ENCODE measurements around the gene HLA-DPA1.
"Not testable (repeated sequence)": the region's sequence is repeated elsewhere in the genome, so short reads cannot be mapped to it uniquely, and the experiment has no call there.

The HLA-DPA1 gene

DNA sequence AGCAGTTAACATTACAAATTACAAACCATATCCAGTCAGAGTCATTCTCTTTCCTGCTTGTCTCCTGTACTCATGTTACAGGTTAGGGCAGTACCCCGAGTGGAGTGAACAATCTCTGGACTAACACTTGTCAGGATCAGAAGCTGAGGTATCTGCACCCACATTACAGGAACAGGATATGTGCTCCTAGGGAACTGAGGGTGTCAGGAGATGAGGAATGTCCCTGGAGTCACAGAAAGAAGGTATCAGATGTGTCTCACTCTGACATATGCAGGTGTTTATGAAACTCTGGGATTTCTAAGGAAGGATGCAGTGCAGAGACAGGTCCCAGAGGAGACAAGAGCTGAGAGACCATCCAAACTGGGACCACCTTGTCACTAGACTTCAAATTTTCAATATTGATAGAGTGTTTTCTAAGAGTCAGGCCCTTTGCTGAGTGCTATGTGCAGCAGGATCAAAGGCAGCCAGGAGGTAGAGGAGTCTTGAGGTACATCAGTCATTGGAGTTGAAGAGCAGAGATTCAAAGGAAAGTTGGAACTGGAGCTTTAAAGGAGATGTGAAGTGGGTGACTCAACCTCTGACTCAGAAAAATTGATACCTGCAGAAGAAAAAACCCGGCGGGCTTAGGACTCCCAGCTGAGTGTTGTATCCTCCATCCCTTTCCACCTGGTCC lies 14.9 kb upstream of the HLA-DPA1 start:
- no peak for DNase-seq

DNA sequence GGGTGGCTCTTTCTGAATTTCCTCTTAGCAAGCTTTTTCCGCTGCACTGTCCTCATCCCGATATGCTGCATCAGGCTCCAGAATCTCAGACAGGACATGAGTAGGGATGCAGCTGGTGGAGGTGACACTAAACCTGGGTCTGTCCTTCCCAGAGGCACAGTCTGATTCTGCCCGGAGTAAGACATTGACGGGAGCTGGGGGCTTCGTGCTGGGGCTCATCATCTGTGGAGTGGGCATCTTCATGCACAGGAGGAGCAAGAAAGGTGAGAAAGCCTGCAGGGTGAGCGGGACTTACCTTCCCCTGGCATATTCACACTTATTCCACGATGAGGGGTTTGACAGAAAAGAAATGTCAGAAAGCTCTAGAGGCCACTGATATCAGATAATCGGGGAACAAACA lies 12.2 kb upstream of the HLA-DPA1 start:
- DNase-seq = no peak

- DNase-seq = no peak
These were observed 9.3 kb upstream of the HLA-DPA1 start for GRCh38 chr6:33082702-33083101.

GRCh38 chr6:33081098-33081824 lies 7.8 kb upstream of the HLA-DPA1 start:
- DNase-seq = no peak

DNA sequence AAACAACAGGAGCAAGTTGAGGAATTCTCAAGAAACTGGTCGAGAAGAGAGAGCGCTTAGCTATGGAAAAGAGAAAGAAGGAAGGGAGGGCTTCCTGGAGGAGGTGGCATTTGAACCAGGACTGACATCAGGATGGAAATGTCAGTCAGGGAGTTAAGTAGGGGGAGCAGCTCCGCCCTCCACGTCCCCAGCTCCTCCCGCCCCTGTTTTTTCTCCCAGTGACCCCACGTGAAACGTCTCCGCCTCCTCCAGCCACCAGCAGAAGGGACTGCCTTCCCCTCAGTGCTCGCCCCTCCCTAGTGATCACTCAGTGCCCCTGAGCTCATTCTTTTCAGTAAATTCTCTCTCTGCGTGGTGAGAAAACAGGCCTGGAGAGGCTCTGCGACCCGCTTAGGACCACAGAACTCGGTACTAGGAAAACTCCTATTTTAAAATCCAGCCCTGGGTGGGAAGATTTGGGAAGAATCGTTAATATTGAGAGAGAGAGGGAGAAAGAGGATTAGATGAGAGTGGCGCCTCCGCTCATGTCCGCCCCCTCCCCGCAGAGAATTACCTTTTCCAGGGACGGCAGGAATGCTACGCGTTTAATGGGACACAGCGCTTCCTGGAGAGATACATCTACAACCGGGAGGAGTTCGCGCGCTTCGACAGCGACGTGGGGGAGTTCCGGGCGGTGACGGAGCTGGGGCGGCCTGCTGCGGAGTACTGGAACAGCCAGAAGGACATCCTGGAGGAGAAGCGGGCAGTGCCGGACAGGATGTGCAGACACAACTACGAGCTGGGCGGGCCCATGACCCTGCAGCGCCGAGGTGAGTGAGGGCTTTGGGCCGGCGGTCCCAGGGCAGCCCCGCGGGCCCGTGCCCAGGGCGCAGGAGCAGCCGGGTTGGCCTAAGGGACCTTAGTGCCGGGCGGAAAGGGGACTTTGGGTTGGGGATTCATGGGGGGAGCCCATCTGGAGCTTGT lies 7.0 kb upstream of the HLA-DPA1 start:
- DNase-seq = no peak

DNA sequence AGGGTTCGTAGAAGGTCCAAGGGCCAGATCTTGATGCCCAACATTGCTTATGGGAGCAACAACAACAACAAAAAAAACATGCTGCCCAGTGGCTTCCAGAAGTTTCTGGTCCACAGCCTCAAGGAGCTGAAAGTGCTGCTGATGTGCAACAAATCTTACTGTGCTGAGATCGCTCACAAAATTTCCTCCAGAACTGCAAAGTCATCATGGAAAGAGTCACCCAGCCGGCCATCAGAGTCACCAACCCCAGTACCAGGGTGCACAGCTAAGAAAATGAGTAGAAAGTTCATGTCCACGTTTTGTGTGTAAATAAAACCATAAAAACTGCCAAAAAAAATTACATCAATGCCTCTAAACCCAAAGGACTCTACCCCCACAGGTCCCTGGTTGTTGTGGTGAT lies 6.1 kb upstream of the HLA-DPA1 start:
- no peak for DNase-seq

DNA sequence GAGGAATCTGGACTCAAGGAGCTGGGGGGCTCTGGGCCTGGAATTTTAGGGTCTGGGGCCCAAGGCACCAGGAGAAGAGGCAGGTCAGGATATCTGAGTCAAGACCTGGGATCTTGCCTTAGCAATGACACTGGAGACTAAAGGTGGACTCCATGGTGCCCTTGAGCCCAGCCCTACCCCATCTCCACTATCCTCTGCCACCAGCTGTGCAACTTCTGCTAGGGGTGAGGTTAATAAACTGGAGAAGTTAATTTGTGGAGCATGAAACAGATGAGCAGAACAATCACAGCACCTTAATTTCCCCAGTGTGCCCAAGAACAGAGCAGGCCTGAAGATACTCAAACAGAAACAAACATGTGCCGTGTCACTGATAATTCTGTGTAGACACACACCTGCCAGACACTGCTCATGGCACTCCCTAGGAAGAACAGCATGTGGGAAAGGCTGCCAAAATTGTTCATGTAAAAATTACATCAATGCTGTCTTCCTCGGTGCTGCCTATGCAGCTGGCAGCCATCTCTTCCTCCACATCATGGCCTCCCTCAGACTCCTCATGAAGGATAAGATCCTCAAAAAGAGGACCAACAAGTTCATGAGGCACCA lies 5.6 kb upstream of the HLA-DPA1 start:
- no peak for DNase-seq

GRCh38 chr6:33078442-33078841 lies 5.0 kb upstream of the HLA-DPA1 start:
- no peak for DNase-seq

- DNase-seq = no peak
These were observed 4.5 kb upstream of the HLA-DPA1 start for GRCh38 chr6:33077908-33078307.

GRCh38 chr6:33076406-33076934 lies 3.0 kb upstream of the HLA-DPA1 start:
- DNase-seq = no peak

DNA sequence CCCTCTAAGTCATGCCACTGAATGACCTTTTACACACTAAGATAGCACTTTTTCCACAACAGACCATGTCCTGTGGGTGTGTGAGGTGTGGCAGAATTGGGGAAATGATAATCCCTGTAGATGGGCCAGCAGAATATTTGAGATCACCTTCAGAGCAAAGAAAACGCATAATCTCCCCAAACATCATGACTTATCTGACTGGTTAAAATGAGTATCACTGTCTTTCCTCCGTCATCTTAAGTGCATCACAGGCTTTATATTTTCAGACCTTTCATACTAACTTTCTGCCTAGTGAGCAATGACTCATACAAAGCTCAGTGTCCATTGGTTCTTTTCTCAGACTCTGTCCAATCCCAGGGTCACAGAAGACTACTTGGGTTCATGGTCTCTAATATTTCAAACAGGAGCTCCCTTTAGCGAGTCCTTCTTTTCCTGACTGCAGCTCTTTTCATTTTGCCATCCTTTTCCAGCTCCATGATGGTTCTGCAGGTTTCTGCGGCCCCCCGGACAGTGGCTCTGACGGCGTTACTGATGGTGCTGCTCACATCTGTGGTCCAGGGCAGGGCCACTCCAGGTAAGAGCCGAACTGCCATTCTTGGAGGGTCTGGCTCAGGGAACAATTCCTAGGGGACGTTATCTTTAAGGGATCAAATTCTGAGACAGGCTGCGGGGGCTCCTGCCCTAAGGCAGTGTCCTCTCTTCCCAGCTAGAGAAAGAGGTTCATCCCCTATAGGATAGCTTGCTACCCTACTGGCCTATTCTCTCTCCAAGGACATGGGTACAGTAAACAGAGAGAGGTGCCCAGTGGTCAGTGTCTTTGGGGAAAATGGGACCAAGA lies 2.3 kb upstream of the HLA-DPA1 start, which contains the start of gene HLA-DPB1:
Gene HLA-DPB1, plus strand, starts transcription at position 423 of the 838 bp plus-strand sequence. Its CDS starts 52 bp downstream, at position 475.
- no peak for DNase-seq

- DNase-seq = no peak
These were observed 1.7 kb upstream of the HLA-DPA1 start for GRCh38 chr6:33075208-33075567.

- no peak for DNase-seq
These were observed 845 bp downstream of the HLA-DPA1 start for GRCh38 chr6:33072508-33073100.

DNA sequence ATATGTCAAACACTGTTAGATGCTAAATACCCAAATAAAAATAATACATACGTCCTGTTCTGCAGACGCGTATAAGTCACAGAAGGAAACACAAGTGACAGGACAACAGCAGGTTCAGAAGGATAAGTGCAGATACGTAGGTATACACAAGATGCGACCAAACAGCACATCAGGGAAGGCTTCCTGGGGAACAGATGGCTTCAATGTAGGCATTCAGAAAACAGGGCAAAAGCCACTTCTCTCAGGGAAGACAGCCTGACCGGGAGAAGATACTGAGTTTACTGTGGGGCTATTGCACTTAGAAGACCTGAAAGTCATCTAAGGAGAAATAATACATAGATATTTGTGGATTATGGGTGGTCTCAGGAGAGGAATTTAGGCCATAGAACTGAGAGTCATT lies 1.9 kb downstream of the HLA-DPA1 start:
- DNase-seq = no peak

- no peak for DNase-seq
These were observed 2.5 kb downstream of the HLA-DPA1 start for GRCh38 chr6:33070909-33071308.

DNA sequence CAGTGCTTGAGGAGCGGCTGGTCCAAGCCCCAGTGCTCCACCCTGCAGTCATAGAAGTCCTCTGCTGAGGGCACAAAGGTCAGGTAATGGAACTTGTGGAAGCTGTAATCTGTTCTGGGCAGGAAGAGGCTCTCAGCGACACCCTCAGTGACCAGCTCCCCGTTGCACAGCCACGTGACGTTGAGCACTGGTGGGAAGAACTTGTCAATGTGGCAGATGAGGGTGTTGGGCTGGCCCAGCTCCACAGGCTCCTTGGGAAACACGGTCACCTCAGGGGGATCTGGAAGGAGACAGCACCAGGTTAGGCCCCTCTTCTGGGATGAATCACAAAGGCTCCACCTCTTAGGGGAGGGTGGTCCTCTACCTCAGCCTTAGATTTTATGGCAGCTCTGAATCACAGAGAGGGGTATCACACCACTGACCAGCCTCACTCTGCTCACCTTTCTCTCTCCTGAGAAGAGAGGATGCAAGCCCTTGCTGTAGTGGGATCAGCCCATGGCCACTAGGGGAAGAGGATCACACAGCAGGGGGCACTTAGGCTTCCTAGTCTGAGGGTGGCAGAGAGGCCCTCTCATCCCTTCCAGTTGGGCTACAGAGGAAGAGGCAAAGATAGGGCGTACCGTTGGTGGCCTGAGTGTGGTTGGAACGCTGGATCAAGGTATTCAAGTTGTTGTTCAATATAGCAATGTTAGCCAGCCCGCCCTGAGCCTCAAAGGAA lies 4.3 kb downstream of the HLA-DPA1 start:
- no peak for DNase-seq

DNA sequence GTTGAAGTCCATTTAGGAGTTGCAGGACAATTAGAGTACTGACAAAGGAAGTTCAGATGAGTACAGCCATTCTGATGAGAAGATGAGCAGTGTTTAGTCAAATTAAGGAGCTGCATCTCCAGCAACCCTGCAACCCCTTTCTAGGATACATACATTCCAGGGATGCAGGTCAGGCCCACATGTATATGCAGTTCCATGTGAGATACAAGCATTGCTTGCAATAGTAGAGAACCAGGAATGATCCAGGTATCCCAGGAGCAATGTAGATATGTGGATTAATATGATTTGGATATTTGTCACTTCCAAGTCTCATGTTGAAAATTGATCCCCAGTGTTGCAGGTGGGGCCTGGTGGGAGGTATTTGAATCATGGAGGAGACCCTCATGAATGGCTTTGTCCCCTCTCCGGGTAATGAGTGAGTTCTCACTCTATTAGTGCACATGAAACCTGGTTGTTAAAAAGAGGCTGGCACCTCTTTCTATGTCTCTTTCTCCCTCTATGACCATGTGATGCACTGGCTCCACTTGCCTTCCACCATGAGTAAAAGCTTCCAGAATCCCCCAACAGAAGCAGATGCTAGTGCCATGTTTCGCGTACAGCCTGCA lies 6.4 kb downstream of the HLA-DPA1 start:
- DNase-seq = no peak

GRCh38 chr6:33065312-33065711 lies 8.1 kb downstream of the HLA-DPA1 start:
- DNase-seq = no peak

DNA sequence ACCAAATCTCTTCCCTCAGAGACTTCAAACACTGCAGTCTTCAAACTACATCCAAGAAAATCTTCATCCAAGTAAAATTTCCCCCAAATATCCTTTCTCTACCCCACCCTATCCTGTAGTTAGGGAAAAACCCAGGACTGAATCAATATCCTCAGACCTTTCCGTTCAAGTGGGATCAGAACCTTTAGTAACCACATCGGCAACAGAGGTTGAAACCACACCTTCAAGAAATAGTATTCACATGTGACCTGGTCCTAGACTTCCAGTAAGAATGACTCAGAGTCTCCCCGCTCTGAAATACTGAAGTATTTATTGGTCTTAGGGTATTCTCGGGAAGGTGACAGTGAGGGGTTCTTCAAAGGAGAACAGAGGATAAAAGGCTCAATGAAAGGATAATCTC lies 8.7 kb downstream of the HLA-DPA1 start:
- no peak for DNase-seq

GRCh38 chr6:33063435-33063834 lies 10.0 kb downstream of the HLA-DPA1 start:
- not testable (repeated sequence) for DNase-seq
